ENCODE measurements around the gene TIMMDC1. TPM values are rescaled to one million over a fixed set of nuclear protein-coding genes. Genes with fewer than 3 reads are reported as not detected.

Gene TIMMDC1
- total and polyA plus RNA-seq, 2 of the 13 experiments (the other 11 are each of a cell fraction or from before 2014, with no cell fraction given): 50.0 to 77.8 TPM

DNA sequence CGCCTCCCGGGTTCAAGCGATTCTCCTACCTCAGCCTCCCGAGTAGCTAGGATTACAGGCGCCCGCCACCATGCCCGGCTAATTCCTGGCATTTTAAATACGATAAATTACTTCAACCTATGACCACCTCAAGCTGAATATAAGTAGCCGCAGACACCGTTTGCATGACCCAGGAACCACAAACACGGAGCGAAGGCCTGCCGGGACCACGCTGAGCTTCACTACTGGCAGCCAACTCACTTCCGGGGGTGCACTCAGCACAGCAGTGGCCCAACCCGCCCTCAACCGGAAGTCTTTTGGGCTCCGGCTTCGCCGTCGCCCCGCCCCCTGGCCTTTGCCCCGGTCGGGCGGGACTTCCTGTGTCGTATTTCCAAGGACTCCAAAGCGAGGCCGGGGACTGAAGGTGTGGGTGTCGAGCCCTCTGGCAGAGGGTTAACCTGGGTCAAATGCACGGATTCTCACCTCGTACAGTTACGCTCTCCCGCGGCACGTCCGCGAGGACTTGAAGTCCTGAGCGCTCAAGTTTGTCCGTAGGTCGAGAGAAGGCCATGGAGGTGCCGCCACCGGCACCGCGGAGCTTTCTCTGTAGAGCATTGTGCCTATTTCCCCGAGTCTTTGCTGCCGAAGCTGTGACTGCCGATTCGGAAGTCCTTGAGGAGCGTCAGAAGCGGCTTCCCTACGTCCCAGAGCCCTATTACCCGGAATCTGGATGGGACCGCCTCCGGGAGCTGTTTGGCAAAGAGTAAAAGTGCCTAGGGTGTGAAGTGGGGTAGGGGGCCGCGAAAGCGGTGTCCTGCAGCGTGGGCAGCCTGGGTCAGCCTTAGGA is at the start of gene TIMMDC1 (continued):
- TF ChIP-seq, protein P1, sequence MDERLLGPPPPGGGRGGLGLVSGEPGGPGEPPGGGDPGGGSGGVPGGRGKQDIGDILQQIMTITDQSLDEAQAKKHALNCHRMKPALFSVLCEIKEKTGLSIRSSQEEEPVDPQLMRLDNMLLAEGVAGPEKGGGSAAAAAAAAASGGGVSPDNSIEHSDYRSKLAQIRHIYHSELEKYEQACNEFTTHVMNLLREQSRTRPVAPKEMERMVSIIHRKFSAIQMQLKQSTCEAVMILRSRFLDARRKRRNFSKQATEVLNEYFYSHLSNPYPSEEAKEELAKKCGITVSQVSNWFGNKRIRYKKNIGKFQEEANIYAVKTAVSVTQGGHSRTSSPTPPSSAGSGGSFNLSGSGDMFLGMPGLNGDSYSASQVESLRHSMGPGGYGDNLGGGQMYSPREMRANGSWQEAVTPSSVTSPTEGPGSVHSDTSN (CRISPR knock-in tag; IDR thresholded peaks at IDR 0.05): no peak
- TF ChIP-seq ZNF792 (CRISPR knock-in tag; IDR thresholded peaks at IDR 0.05) (peak; percentile 94), TFAP4 (IDR thresholded peaks at IDR 0.05; ENCODE audit: borderline replicate concordance, low read depth) (no peak), ZNF383 (CRISPR knock-in tag; IDR thresholded peaks at IDR 0.05; ENCODE audit: borderline replicate concordance) (no peak; the same call in 1 of the 2 replicates), ATF1 (CRISPR knock-in tag; IDR thresholded peaks at IDR 0.05) (peak; percentile 89), ASH2L (IDR thresholded peaks at IDR 0.05; ENCODE audit: insufficient read length, low read depth, low read length) (peak; percentile 92), ZBTB42 (CRISPR knock-in tag; IDR thresholded peaks at IDR 0.05) (no peak), REPIN1 (CRISPR knock-in tag; IDR thresholded peaks at IDR 0.05; ENCODE audit: borderline replicate concordance, low read depth) (peak; percentile 60), SMC3 (IDR thresholded peaks at IDR 0.05; ENCODE audit: low read length) (no peak), ZNF713 (CRISPR knock-in tag; IDR thresholded peaks at IDR 0.05) (no peak), IKZF1 (IDR thresholded peaks at IDR 0.05) (no peak), FOXO1 (CRISPR knock-in tag; IDR thresholded peaks at IDR 0.05) (no peak; the same call in 1 of the 2 replicates), BATF2 (CRISPR knock-in tag; IDR thresholded peaks at IDR 0.05) (no peak; the same call in 1 of the 2 replicates), TP53 (CRISPR knock-in tag; conservative IDR thresholded peaks at IDR 0.05) (peak; percentile 52; the same call in 1 of the 2 replicates), ZNF609 (CRISPR knock-in tag; IDR thresholded peaks at IDR 0.05; ENCODE audit: borderline replicate concordance) (peak; percentile 58), FOXM1 (CRISPR knock-in tag; IDR thresholded peaks at IDR 0.05) (no peak)
- TF ChIP-seq, protein P2, sequence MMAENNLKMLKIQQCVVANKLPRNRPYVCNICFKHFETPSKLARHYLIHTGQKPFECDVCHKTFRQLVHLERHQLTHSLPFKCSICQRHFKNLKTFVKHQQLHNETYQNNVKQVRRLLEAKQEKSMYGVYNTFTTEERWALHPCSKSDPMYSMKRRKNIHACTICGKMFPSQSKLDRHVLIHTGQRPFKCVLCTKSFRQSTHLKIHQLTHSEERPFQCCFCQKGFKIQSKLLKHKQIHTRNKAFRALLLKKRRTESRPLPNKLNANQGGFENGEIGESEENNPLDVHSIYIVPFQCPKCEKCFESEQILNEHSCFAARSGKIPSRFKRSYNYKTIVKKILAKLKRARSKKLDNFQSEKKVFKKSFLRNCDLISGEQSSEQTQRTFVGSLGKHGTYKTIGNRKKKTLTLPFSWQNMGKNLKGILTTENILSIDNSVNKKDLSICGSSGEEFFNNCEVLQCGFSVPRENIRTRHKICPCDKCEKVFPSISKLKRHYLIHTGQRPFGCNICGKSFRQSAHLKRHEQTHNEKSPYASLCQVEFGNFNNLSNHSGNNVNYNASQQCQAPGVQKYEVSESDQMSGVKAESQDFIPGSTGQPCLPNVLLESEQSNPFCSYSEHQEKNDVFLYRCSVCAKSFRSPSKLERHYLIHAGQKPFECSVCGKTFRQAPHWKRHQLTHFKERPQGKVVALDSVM (CRISPR knock-in tag; IDR thresholded peaks at IDR 0.05): peak; percentile 83
- TF ChIP-seq, protein P3, sequence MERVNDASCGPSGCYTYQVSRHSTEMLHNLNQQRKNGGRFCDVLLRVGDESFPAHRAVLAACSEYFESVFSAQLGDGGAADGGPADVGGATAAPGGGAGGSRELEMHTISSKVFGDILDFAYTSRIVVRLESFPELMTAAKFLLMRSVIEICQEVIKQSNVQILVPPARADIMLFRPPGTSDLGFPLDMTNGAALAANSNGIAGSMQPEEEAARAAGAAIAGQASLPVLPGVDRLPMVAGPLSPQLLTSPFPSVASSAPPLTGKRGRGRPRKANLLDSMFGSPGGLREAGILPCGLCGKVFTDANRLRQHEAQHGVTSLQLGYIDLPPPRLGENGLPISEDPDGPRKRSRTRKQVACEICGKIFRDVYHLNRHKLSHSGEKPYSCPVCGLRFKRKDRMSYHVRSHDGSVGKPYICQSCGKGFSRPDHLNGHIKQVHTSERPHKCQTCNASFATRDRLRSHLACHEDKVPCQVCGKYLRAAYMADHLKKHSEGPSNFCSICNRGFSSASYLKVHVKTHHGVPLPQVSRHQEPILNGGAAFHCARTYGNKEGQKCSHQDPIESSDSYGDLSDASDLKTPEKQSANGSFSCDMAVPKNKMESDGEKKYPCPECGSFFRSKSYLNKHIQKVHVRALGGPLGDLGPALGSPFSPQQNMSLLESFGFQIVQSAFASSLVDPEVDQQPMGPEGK (CRISPR knock-in tag; IDR thresholded peaks at IDR 0.05): peak; percentile 89

All from HepG2 (cell line).